Measurements from ENCODE around the gene INSIG1. TPM values are rescaled to one million over a fixed set of nuclear protein-coding genes. Genes with fewer than 3 reads are reported as not detected.

INSIG1 gene
- total RNA-seq, 1 donor from 2014 or later = 81.5 TPM

DNA sequence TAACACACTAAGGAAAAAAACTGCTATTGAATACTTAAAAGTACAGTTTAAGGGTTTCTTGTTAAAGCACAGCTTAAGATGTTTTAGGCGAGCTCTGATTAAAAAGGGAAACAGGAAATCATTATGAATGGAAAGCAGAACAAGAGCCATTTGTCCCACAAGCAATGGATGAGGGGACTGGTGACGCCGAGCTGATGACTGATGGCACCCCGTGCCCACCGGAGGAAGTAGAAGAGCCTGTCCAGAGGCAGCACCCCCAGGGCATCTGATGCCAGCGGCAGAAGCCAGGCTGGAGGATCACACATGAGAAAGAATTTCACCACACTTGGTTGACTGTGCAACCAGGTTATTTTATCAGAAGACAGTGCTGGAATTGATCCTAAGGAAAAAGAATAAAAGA is 15.0 kb upstream of the INSIG1 start:
- DNase-seq (ENCODE audit: low read depth, low spot score) = no peak
- Mint-ChIP-seq H3K9me3 (peaks cover 4% of the 10 kb centered on the region), H3K4me3 (peak overlapping the region; percentile 44), H3K36me3 (ENCODE audit: low read depth) (no peaks in the 10 kb centered on the region), H3K4me1 (peaks cover 24% of the 10 kb centered on the region), H3K27me3 (ENCODE audit: low read depth) (no peaks in the 10 kb centered on the region), H3K27ac (ENCODE audit: unreplicated experiment) (peak overlapping the region; percentile 89)
- TF ChIP-seq, protein P1, sequence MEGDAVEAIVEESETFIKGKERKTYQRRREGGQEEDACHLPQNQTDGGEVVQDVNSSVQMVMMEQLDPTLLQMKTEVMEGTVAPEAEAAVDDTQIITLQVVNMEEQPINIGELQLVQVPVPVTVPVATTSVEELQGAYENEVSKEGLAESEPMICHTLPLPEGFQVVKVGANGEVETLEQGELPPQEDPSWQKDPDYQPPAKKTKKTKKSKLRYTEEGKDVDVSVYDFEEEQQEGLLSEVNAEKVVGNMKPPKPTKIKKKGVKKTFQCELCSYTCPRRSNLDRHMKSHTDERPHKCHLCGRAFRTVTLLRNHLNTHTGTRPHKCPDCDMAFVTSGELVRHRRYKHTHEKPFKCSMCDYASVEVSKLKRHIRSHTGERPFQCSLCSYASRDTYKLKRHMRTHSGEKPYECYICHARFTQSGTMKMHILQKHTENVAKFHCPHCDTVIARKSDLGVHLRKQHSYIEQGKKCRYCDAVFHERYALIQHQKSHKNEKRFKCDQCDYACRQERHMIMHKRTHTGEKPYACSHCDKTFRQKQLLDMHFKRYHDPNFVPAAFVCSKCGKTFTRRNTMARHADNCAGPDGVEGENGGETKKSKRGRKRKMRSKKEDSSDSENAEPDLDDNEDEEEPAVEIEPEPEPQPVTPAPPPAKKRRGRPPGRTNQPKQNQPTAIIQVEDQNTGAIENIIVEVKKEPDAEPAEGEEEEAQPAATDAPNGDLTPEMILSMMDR (conservative IDR thresholded peaks at IDR 0.05) = no peak

DNA sequence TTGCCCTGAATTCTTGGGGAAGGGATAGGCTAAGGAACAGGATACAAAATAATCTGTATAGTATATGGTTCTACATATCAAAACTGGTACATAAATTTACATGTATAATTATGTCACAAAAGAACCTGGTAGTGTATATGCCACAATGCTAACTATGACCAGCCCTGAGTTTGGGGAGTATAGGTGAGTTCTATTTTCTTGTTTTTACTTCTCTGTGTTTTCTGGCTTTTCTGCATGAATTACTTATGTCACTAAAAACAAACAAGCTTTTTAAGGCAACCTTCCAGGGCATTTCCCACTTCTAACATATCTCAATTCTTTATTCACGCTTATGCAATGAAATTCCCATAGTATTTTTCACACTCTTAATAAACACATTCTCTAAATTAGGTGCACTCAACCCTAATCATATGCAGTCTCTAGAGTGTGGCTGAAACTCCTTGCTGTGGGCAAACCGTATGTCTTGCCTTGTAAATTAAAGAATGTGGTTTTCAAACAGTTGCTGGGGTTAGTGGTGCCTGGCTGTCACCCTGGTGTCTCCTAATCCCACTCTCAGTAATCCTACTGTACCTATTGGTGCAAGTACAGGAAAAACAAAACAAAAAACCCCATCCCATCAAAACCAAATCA is 14.0 kb upstream of the INSIG1 start:
- Mint-ChIP-seq H3K4me1 (peaks cover 24% of the 10 kb centered on the region), H3K36me3 (ENCODE audit: low read depth) (no peaks in the 10 kb centered on the region), H3K4me3 (no peak overlapping the region), H3K27me3 (ENCODE audit: low read depth) (no peaks in the 10 kb centered on the region), H3K9me3 (peaks cover 4% of the 10 kb centered on the region), H3K27ac (ENCODE audit: unreplicated experiment) (peak overlapping the region; percentile 35)
- no peak for DNase-seq (ENCODE audit: low read depth, low spot score)
- TF ChIP-seq, protein P1 (conservative IDR thresholded peaks at IDR 0.05) = no peak

DNA sequence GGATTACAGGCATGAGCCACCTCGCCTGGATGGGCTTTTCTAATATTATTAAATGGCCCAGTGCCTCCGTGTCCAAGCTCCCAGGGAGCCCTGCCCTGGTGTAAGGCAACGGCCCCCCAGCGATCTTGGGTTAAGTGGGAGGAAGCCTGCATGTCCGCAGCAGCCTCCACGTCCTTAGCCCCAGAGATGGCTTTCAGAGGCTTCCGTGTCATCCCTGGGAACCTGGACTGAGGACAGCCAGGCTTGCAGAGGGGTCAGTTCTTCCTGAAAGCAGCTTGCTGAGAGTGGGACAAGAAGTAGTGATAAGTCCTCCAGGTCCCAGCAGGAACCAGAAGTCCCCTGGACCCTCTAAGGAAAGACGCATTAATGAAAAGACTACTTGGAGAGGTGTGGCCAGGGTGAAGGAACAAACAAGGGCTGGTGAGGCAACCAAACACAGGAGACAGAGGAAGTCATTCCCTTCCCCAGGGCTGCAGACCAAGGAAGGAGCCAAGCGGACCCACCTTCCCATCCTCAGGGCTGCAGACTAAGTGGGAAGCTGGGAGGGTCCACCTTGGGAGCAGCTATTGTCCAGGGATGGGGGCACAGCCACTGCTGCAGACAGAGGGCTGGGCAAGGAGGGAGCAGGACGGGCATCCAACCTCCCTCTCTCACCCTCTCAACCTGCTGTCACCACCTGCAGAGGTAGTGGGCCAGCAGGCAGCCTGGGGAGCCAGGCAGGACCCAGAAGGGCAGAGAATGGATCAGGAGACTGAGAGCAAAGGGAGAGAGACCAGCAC is 13.0 kb upstream of the INSIG1 start:
- Mint-ChIP-seq H3K9me3 (peaks cover 4% of the 10 kb centered on the region), H3K27ac (ENCODE audit: unreplicated experiment) (no peak overlapping the region), H3K27me3 (ENCODE audit: low read depth) (no peaks in the 10 kb centered on the region), H3K36me3 (ENCODE audit: low read depth) (no peaks in the 10 kb centered on the region), H3K4me1 (peaks cover 30% of the 10 kb centered on the region), H3K4me3 (no peak overlapping the region)
- TF ChIP-seq, protein P1 (conservative IDR thresholded peaks at IDR 0.05) = no peak
- DNase-seq (ENCODE audit: low read depth, low spot score) = no peak

DNA sequence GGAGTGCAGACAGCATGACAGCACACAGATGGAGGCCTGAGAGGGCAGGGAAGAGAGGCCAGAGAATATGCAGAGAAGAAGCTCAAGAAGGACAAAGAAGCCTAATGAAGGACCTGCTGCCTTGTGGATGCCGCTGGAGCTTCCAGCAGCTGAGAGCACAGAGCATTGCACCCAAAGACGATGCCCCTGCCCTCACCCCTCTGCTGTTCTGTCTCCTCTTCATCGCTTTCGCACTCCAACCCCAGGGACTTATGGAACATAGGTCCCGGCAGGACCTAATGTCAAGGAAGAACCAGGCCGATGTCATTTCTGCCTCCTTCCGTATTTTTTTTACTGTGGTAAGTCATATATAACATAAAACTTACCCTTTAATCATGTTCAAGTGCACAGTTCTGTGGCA is 12.3 kb upstream of the INSIG1 start:
- H3K4me1 Mint-ChIP-seq = peaks cover 28% of the 10 kb centered on the region
- no peaks in the 10 kb centered on the region for H3K27me3 Mint-ChIP-seq (ENCODE audit: low read depth)
- peak overlapping the region; percentile 65 for H3K27ac Mint-ChIP-seq (ENCODE audit: unreplicated experiment)
- no peak for DNase-seq (ENCODE audit: low read depth, low spot score)
- H3K9me3 Mint-ChIP-seq = peaks cover 4% of the 10 kb centered on the region
- TF ChIP-seq, protein P1 (conservative IDR thresholded peaks at IDR 0.05) = no peak
- H3K4me3 Mint-ChIP-seq = no peak overlapping the region
- no peaks in the 10 kb centered on the region for H3K36me3 Mint-ChIP-seq (ENCODE audit: low read depth)

DNA sequence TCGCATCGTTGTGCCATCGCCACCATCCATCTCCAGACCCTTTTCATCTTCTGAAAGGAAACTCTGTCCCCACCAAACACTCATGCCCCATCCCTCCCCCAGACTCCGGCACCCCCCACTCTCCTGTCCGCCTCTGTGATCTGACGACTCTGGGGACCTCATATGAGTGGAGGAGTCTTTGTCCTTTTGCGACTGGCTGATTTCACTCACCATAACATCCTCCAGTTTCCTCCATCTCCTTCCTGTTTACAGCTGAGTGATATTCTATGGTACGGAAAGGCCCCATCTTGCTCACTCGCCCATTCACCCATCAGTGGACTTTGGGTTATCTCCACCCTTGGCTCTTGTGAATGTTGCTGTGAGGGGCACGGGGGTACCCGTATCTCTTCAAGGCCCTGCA is 11.8 kb upstream of the INSIG1 start:
- peaks cover 4% of the 10 kb centered on the region for H3K9me3 Mint-ChIP-seq
- TF ChIP-seq, protein P1 (conservative IDR thresholded peaks at IDR 0.05) = no peak
- no peaks in the 10 kb centered on the region for H3K27me3 Mint-ChIP-seq (ENCODE audit: low read depth)
- DNase-seq (ENCODE audit: low read depth, low spot score) = no peak
- peak overlapping the region; percentile 51 for H3K27ac Mint-ChIP-seq (ENCODE audit: unreplicated experiment)
- no peaks in the 10 kb centered on the region for H3K36me3 Mint-ChIP-seq (ENCODE audit: low read depth)
- H3K4me1 Mint-ChIP-seq = peaks cover 27% of the 10 kb centered on the region
- no peak overlapping the region for H3K4me3 Mint-ChIP-seq

Data from neural crest cell (in vitro differentiated cells).